ENCODE data around the gene KRT72. TPM values are rescaled to one million over a fixed set of nuclear protein-coding genes. Genes with fewer than 3 reads are reported as not detected.

Gene KRT72
- total and polyA plus RNA-seq, 2 of the 13 experiments (the other 11 are each of a cell fraction or from before 2014, with no cell fraction given) = not detected

DNA sequence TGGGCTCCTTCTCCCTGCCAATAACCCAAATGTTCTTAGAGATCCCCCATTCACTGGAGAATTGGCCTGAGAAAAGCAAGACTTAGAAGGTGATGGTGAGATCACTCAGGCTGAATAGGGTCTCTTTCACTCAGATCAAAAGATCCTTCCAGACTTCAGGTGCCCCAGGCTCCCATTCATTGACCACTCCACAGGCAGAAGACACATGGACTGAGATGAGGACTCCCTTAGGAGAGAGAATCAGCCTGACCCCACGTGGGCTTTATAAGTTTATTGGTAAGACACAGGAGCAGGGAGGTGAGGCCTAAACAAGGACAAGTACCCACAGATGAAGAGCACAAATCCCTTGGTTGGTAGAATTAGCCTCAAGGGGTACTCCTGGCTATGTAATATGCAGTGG is 6.1 kb upstream of the KRT72 start (continued):
- TF ChIP-seq, protein P1, sequence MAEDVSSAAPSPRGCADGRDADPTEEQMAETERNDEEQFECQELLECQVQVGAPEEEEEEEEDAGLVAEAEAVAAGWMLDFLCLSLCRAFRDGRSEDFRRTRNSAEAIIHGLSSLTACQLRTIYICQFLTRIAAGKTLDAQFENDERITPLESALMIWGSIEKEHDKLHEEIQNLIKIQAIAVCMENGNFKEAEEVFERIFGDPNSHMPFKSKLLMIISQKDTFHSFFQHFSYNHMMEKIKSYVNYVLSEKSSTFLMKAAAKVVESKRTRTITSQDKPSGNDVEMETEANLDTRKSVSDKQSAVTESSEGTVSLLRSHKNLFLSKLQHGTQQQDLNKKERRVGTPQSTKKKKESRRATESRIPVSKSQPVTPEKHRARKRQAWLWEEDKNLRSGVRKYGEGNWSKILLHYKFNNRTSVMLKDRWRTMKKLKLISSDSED (CRISPR knock-in tag; IDR thresholded peaks at IDR 0.05) = no peak

DNA sequence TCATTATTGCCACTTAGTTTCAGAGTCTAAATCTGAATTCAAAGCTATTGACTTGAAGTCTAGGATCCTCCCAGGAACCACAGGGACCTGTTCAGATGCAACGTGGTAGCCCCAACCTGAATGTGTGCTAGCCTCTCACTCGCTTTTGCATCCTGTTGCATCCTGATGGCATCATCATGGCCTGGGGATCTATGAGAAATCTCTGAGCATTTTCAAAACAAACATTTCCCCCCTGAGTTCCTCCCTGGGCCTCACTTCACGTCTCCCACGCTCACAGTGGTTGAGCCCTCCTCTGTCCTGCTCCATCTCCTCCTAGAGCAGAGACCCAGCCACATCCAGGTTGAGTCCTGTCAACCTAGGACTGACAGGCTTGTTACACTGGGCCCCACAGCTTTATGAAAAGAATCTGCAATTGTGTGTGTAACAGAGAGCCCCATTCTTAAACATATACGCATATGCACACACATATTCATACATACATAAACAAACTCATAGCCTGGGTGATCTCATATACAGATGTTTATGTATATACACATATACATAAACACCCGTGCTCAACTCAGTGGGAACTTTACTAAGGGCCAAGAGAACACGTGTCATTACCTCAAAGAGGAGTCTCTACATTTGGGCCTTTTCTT is 5.4 kb upstream of the KRT72 start:
- Histone ChIP-seq H3K27me3 (ENCODE audit: control insufficient read depth in 1 of 2, insufficient read depth in 2 of 2, low read length in 2 of 2) (peaks cover 2 to 22% of the 10 kb centered on the region in 2 experiments; a peak in 3 of 5 replicates), H3K9me3 (ENCODE audit: low read length) (no peaks in the 10 kb centered on the region), H3K4me3 (replicated peaks in 1 of 3; ENCODE audit: insufficient read depth in 1 of 3, low read depth in 2 of 3, low read length in 3 of 3) (no peak overlapping the region), H3K36me3 (replicated peaks in 1 of 2; ENCODE audit: control insufficient read depth in 1 of 2, insufficient read depth in 2 of 2, low read length in 2 of 2) (no peaks in the 10 kb centered on the region), H3K79me2 (ENCODE audit: insufficient read depth, low read length) (no peaks in the 10 kb centered on the region), H2AFZ (ENCODE audit: low read length) (no peak overlapping the region), H3K9ac (ENCODE audit: insufficient read depth, low read depth, low read length) (no peak overlapping the region), H4K20me1 (ENCODE audit: insufficient read depth, low read length) (no peaks in the 10 kb centered on the region), H3K4me2 (ENCODE audit: low read depth, low read length) (no peak overlapping the region), H3K4me1 (ENCODE audit: insufficient read depth, low read length) (no peaks in the 10 kb centered on the region), H3K27ac (ENCODE audit: extremely low read length, insufficient read depth, low read length) (no peak overlapping the region)
- ATAC-seq (no peak), FAIRE-seq (no peak), DNase-seq (ENCODE audit: low spot score) (no peak)
- POLR2A ChIA-PET = no interaction called here
- WGBS (ENCODE audit: low lambda C conversion rate) = 5% methylated on average over 7 of the region's 7 CpGs
- CTCF ChIA-PET (ENCODE audit: low intra/inter-chr PET ratio, low total read pairs) = no interaction called here
- no TSS peak for BruUV-seq (replicated peaks)
- intact Hi-C loops (cut with micrococcal nuclease; ENCODE audit: unreplicated experiment) = no loop called here
- in situ Hi-C loops (cut with HindIII; ENCODE audit: extremely low pct_ligation_motif_present, low pct_unique_long_range_greater_than_20kb) = no loop called here
- no peak for TF ChIP-seq FOXA1 (IDR thresholded peaks at IDR 0.05)
- no peak for TF ChIP-seq FOXA1 (CRISPR knock-in tag; IDR thresholded peaks at IDR 0.05)
- TF ChIP-seq ZNF432 (CRISPR knock-in tag; IDR thresholded peaks at IDR 0.05; ENCODE audit: borderline replicate concordance) = no peak
- TF ChIP-seq ZNF296 (CRISPR knock-in tag; conservative IDR thresholded peaks at IDR 0.05) = no peak
- no peak for TF ChIP-seq ZFP62 (CRISPR knock-in tag; IDR thresholded peaks at IDR 0.05)
- TF ChIP-seq ZNF776 (CRISPR knock-in tag; IDR thresholded peaks at IDR 0.05) = no peak
- TF ChIP-seq ZNF629 (CRISPR knock-in tag; conservative IDR thresholded peaks at IDR 0.05) = no peak
- TF ChIP-seq ZNF224 (CRISPR knock-in tag; IDR thresholded peaks at IDR 0.05) = no peak
- TF ChIP-seq ZNF788 (CRISPR knock-in tag; IDR thresholded peaks at IDR 0.05; ENCODE audit: borderline replicate concordance) = no peak
- no peak for TF ChIP-seq ZNF570 (CRISPR knock-in tag; IDR thresholded peaks at IDR 0.05; ENCODE audit: borderline replicate concordance)
- TF ChIP-seq, protein P2, sequence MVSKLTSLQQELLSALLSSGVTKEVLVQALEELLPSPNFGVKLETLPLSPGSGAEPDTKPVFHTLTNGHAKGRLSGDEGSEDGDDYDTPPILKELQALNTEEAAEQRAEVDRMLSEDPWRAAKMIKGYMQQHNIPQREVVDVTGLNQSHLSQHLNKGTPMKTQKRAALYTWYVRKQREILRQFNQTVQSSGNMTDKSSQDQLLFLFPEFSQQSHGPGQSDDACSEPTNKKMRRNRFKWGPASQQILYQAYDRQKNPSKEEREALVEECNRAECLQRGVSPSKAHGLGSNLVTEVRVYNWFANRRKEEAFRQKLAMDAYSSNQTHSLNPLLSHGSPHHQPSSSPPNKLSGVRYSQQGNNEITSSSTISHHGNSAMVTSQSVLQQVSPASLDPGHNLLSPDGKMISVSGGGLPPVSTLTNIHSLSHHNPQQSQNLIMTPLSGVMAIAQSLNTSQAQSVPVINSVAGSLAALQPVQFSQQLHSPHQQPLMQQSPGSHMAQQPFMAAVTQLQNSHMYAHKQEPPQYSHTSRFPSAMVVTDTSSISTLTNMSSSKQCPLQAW (CRISPR knock-in tag; IDR thresholded peaks at IDR 0.05) = no peak
- TF ChIP-seq ZNF879 (CRISPR knock-in tag; IDR thresholded peaks at IDR 0.05) = no peak
